RWPE2 (cell line): ENCODE data around the gene VN1R5.

Experiments
- ATAC-seq: fragments of 200-7000 bp; cut with Tn5 transposase; 3 replicates; pipeline ENCODE4 v1.9.1; 2021; ENCODE audit warnings: low read depth
- DNase-seq: peaks from one replicate; pipeline ENCODE4 v3.0.0-alpha.2; 2020; ENCODE audit warnings: low spot score
- H3K27ac ChIP-seq: fragments of 450-650 bp; 2 replicates; pipeline ENCODE4 v1.5.1; 2017; ENCODE audit warnings: mild to moderate bottlenecking; ENCODE audit not compliant: poor library complexity, severe bottlenecking
- H3K27me3 ChIP-seq: fragments of 250-450 bp; sonication (Bioruptor Pico); 2 replicates; pipeline ENCODE4 v1.5.1; 2021; ENCODE audit warnings: mild to moderate bottlenecking, moderate library complexity; ENCODE audit not compliant: insufficient read depth, poor library complexity, severe bottlenecking
- H3K36me3 ChIP-seq: fragments of 250-450 bp; sonication (Bioruptor Pico); 2 replicates; pipeline ENCODE4 v1.5.1; 2020; ENCODE audit warnings: low read depth, mild to moderate bottlenecking, moderate library complexity
- H3K4me1 ChIP-seq: fragments of 250-450 bp; sonication (Bioruptor Pico); 2 replicates; pipeline ENCODE4 v1.5.1; 2021; ENCODE audit warnings: mild to moderate bottlenecking, moderate library complexity; ENCODE audit not compliant: insufficient read depth, poor library complexity, severe bottlenecking
- H3K4me3 ChIP-seq: fragments of 250-450 bp; sonication (Bioruptor Pico); 2 replicates; pipeline ENCODE4 v1.5.1; 2021; ENCODE audit warnings: mild to moderate bottlenecking, moderate library complexity; ENCODE audit not compliant: severe bottlenecking
- H3K9me3 ChIP-seq: fragments of 250-450 bp; sonication (Bioruptor Pico); 2 replicates; pipeline ENCODE4 v1.5.1; 2021; ENCODE audit warnings: mild to moderate bottlenecking, moderate library complexity; ENCODE audit not compliant: severe bottlenecking
- CTCF ChIP-seq: fragments of 450-650 bp; IDR thresholded peaks from one replicate; pipeline ENCODE4 v1.5.1; 2017; ENCODE audit warnings: mild to moderate bottlenecking, moderate library complexity; ENCODE audit not compliant: poor library complexity, severe bottlenecking

VN1R5 gene

GRCh38 chr1:247295746-247296145 lies 39.9 kb downstream of the VN1R5 start:
- no peak for TF ChIP-seq CTCF
- H3K27ac ChIP-seq: no peak overlapping the region
- H3K4me1 ChIP-seq: no peaks in the 10 kb centered on the region
- H3K4me3 ChIP-seq: no peak overlapping the region
- ATAC-seq (no peak), DNase-seq (no peak)
- no peaks in the 10 kb centered on the region for H3K27me3 ChIP-seq
- no peaks in the 10 kb centered on the region for H3K9me3 ChIP-seq
- H3K36me3 ChIP-seq: no peaks in the 10 kb centered on the region

- no peak for DNase-seq
- Histone ChIP-seq H3K9me3 (no peaks in the 10 kb centered on the region), H3K36me3 (no peaks in the 10 kb centered on the region), H3K27ac (no peak overlapping the region), H3K4me3 (no peak overlapping the region), H3K4me1 (no peaks in the 10 kb centered on the region), H3K27me3 (no peaks in the 10 kb centered on the region)
- no peak for ATAC-seq
- TF ChIP-seq CTCF: no peak
These were observed 40.8 kb downstream of the VN1R5 start for GRCh38 chr1:247296599-247297180.

- Histone ChIP-seq H3K27ac (no peak overlapping the region), H3K4me3 (no peak overlapping the region), H3K36me3 (0 out of 2 replicates have a peak, but pooled peaks cover under 1% of the 10 kb centered on the region), H3K9me3 (no peaks in the 10 kb centered on the region), H3K27me3 (no peaks in the 10 kb centered on the region), H3K4me1 (no peaks in the 10 kb centered on the region)
- DNase-seq: no peak
- no peak for ATAC-seq
- no peak for TF ChIP-seq CTCF
These were observed 41.6 kb downstream of the VN1R5 start for GRCh38 chr1:247297263-247298123.

GRCh38 chr1:247298124-247298481 lies 42.2 kb downstream of the VN1R5 start:
- Histone ChIP-seq H3K36me3 (0 out of 2 replicates have a peak, but pooled peaks cover 3% of the 10 kb centered on the region), H3K4me1 (no peaks in the 10 kb centered on the region), H3K27me3 (no peaks in the 10 kb centered on the region), H3K4me3 (no peak overlapping the region), H3K27ac (no peak overlapping the region), H3K9me3 (no peaks in the 10 kb centered on the region)
- no peak for TF ChIP-seq CTCF
- ATAC-seq: no peak
- no peak for DNase-seq

GRCh38 chr1:247298701-247299100 lies 42.8 kb downstream of the VN1R5 start:
- Histone ChIP-seq H3K27me3 (no peaks in the 10 kb centered on the region), H3K27ac (no peak overlapping the region), H3K36me3 (0 out of 2 replicates have a peak, but pooled peaks cover 7% of the 10 kb centered on the region), H3K4me3 (no peak overlapping the region), H3K9me3 (no peaks in the 10 kb centered on the region), H3K4me1 (no peaks in the 10 kb centered on the region)
- TF ChIP-seq CTCF: no peak
- DNase-seq (no peak), ATAC-seq (no peak)
